ENCODE results near the gene NLRP5.
"Not testable (repeated sequence)": the region's sequence is repeated elsewhere in the genome, so short reads cannot be mapped to it uniquely, and the experiment has no call there.

Gene NLRP5

DNA sequence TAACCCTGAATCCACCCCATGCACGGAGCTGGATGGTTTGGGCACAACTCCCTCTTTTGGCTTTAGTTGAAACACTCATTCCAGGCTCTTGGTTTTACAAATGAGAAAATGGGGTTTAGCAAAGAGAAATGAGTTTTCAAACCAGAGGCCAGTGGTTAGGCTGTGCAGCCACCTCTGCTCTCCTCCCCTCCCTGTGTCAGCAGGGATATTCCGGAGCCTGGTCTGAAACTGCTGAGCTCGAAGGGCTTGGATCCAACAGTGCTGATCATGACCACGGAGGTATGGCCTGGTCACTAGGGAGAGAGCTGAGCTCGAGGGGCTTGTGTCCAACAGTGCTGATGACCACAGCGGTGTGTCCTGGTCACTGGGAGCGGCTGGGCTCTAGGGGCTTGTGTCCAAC is 93.0 kb downstream of the NLRP5 start:
- DNase-seq, result no peak

DNA sequence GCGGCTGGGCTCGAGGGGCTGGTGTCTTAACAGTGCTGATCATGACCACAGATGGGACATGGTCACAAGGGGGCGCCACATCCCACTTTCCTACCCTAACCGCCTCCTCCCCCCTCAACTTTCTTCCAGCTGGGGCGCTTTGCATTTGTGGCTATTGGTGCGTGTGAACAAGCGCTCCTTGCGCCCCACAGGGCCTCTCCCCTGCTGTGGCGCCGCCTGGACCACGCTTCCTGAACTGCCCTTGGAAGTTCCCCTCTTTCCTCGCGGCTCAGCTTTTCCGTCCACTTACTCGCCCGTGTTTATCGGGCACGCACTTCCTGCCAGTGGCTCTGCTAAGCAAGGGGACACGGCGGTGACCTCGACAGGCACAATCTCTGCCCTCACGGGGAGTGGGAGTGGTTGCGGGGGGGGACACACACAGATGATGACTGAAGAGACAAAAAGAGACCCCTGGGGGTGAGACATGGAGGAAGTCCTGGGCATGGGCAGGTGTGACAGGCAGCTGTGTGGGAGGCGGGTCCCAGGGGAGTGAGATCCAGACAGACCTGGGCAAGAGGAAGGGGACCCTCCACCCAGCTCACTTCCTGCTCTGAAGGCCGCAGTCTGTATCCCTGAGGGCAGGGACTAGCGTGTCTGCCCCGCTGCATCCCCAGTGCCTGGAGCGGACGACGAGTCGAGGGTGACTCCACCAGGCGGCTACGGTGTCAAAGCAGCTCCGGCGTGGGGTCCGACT is 94.3 kb downstream of the NLRP5 start:
- peak; percentile 65 to 67 for DNase-seq

DNA sequence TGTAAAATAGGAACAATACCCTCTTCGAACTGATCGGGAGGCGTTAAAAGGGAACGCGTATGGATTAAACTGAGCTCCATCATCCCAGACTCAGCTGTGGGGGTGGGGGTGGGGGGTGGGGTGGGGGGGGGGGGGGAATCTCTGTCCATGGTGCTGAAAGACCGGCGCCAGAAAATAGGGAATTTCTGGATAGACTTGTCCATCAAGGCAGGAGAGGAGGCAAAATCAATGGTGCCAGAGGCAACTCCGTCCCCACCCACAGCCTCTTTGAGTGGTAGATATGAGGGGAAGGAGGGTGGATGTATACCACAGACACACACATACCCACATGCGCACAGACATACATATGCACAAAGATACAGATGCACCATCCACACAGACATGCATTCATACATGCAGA is 97.1 kb downstream of the NLRP5 start:
- no peak for DNase-seq

DNA sequence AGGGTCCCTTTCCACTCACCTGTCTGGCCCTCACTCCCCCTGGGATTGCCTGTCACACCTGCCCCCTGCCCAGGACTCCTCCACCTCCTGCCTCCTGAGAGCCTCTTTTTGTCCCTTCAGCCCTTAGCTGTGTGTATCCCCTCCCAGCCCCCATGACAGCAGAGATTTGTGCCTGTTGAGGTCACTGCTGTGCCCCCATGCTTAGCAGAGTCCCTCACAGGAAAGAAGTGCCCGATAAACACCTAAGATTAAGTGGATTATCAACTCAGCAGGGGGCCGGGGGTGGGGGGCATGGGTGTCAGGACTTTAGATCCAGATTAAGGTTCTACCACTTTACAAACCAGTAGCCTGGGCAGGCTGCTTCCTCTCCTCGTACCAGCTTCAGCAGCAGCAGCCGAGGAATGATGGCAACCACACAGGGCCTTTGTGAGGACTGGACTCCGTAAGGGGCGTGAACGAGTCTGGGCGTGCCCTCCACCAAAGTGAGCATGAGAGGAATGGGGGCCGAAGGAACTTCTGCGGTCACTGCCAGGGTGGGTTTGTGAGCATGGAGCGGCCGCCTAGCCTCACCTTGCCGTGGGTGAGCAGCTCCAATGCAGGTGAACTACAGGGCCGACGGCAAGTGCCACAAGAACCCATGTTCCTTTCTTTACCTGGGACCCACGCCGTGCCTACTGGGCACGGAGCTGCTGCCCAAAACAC is 98.4 kb downstream of the NLRP5 start:
- DNase-seq, result no peak

DNA sequence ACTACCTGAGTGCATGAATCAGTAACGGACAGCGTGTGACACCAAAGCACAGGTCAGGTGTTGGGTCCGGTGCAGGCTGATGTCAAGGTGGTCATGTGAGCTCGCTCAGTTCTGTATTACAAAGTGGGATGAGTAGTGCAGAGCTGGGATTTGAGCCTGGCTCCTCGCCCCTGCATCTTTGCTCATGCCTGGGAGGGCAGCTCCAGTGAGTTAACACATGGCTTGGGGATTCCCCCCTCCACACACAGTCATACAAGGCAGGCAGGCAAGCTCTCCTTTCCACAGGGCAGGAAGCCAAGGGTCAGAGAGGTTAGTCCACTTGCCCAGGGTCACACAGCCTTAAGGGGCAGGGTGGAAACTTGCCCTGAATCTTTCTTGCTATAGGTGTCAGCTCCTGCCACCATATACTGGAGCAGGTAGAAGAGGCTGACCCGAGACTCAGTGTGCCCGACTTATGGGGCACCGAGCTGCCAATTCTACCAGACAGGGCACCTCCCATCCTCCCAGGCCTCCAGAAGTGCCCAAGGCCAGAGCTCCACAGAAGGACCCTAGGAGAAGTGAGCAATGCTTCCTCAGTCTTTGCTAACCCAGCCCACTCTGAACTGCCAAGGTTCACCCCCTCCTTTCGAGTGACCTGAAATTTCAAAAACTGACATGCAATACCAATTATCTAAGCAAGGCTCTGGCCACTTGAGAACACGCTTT is 99.1 kb downstream of the NLRP5 start:
- DNase-seq, result no peak

DNA sequence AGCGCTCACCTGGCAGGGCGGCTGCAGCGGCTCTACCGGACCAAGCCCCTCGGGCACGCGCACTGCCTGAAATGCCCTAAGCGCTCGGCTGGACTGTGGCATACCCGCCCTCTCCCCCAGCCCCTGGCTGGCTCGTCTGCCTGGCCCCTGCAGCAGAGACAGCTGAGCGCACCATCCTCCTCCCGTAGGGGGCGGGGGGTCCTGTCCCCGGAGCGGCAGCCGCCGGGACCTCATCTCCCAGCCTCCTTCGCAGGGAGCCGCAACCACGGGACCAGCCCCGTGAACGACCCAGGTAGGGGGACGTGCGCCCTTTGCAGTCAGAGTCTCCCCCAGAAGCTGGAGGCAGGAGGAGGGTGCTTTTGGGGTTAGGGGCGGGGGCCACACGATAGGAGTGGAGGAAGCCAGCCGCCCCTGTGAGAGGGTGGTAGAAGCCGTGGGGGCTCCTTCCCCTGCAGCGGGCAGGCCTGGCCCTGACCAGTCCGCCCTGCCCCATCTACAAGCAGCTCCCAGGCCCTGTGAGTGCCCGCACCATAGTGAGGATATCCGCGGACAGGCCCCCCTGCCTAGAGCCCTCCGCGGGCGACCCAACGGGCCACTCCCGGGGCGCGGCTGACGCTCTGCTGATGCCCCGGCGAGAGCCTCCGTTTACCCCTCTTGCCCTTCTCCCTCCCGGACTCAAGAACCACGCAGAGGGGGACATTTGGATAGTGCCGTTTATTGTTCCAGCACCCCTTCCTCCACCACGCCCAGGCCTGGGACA is 100.3 kb downstream of the NLRP5 start:
- DNase-seq, result no peak

DNA sequence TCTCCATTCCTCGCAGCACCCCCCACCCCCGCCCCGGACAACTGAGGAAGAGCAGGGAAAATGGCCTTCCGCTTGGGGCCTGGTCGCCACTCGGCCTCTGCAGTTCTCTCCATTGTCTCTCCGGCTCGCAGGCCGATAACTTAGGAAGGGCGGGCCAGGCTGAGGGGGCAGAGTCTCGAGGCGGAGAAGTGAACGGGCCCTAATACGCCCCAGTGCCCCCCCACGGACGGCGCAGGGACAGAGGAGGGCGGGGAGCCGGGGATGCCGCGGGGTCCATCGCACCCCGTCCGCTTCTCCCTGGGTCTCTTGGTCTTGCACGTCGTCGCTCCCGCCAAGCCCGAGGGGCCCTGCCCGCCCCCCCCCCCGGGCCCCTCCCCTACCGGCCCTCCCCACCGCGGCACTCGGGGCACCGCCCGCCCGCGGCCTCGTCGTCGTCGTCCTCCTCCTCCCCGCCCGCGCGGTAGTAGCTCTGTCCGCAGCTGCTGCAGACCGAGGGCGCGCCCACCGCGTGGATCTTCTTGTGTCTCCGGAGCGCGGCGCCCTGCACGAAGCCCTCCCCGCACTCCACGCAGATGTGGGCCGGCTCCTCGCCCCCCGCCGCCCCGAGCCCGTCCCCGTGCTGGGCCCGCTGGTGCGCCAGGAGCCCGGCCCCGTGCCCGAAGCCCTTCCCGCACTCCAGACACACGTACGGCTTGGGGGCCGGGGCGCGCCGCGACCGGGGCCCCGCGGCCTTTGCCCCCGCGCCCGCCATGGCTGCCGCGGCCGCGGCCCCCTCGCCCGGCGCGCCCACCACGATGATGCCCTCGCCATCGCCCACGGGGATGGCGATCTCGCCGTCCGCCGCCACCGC is 101.3 kb downstream of the NLRP5 start:
- no peak for DNase-seq

DNA sequence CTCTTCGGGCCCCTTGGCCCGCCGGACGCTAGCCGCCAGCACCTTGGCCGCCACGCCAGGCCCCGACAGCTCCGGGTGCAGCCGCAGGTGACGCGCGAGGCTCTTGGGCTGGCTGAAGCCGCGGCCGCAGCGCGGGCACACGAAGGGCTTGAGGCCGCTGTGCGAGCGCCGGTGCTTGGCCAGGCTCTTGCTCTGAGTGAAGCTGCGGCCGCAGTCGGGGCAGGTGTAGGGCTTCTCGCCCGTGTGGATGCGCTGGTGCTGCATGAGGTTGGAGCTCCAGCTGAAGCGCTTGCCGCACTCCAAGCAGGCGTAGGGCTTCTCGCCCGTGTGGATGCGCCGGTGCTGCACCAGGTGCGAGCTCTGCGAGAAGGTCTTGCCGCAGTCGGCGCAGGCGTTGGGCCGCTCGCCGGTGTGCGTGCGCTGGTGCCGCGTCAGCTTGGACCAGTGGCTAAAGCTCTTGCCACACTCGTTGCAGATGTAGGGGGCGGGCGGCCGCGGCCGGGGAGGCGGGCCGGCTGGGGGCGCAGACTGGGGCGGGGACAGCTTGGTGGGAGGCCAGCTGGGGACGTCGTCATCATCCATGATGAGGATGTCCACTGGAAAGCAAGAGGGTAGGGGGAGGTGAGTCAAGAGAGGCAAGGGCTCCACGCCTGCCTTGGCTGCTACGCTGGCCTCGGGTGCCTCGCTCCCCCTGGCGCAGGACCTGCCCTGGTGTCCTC is 102.1 kb downstream of the NLRP5 start:
- DNase-seq, result no peak

DNA sequence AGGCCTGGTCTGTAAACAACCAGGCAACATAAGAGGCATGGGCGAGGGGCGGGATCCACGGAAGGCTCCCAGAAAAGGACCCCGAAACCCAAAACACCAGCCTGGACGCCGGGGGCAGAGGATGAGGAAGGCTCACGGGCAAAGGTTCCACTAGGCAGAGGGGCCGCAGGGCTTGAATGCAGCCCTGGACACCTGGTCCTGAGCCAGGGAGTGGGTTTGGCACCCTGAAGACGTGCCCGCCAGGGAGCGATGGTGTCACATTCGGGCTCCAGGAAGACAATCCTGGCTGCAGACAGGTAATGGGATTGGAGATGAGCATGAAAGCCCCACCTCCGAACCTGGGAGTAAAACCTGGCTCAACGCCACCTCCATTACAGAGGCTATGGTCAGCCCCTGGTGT is 102.8 kb downstream of the NLRP5 start:
- no peak for DNase-seq

DNA sequence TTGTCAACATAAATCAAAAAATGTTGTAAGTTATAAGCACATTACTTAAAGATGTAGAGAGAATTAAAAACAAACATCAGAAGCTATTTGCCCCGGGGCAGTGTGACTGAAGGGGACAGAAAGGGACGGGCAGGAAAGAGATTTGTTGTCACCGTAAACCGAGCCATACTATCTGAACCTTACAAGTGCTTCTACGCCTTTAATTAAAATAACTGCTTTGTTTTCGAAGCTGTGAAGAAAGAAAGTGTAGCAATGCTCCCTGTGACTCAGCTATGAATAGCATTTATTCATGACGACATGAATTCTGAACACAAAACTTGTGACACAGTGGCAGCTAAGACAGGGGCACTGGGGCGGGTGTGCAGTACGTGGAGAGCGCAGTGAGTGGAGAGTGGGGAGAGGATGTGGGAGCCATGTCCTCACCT is 104.5 kb downstream of the NLRP5 start:
- DNase-seq, result no peak

DNA sequence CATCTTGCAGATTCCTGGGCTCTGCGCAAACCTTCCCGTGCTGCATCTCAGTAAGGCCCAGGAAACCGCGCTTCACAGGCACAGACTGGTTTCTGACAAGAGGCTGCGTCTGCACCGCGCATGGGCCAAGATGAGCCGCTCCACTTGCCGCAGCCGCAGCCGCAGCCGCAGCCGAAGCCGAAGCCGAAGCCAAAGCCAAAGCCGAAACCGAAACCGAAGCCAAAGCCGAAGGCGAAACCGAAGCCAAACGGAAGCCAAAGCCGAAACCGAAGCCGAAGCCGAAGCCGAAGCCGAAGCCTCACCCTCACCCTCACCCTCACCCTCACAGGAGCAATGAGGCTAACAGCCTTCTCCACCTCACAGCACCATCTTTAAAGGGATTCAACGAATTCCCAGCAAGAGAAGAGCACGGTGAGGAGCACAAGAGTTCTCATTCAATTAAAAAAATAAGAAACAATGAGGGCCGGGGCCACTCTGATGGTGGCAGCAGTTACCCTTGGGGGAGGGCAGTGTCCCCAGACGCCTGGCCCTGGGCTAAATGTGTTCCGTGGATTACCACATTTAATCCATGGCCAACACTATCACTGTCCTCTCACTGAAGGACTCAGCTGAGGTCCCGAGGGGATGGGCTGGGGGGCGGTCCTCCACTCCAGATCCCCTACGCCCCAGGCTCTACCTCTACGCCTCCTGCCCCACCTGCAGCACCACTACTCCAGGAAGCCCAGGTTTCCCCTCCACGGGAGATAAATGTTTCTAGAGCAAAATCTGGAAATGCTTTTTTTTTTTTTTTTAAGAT is 105.4 kb downstream of the NLRP5 start:
- DNase-seq, result peak in 1 of 2 donors; percentile 19

DNA sequence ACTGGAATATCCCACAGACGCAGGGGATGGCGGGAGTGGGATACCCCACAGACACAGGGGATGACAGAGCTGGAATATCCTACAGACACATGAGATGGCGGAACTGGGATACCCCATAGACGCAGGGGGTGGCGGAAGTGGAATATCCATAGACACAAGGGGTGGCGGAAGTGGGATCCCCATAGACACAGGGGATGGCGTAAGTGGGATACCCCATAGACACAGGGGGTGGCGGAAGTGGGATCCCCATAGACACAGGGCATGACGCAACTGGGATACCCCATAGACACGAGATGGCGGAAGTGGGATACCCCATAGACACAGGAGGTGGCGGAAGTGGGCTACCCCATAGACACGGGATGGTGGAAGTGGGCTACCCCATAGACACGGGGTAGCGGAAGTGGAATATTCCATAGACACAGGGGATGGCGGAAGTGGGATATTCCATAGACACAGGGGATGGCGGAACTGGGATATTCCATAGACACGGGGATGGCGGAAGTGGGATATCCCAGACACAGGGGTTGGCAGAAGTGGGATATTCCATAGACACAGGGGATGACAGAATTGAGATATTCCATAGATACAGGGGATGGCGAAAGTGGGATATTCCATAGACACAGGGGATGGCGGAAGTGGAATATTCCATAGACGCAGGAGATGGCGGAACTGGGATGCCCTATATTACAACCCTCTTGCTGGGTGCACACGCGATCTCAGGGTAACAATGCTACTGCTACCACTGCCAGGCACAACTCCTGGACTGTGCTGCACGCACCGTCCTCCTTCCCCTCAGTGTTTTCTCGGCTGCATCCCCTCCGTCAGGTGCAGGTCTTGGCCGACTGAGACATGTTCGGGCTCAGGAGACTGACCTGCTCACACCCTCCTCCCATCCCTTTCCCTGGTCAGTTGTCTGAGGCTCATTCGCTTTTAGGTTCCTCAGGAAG is 106.4 kb downstream of the NLRP5 start:
- no peak for DNase-seq

DNA sequence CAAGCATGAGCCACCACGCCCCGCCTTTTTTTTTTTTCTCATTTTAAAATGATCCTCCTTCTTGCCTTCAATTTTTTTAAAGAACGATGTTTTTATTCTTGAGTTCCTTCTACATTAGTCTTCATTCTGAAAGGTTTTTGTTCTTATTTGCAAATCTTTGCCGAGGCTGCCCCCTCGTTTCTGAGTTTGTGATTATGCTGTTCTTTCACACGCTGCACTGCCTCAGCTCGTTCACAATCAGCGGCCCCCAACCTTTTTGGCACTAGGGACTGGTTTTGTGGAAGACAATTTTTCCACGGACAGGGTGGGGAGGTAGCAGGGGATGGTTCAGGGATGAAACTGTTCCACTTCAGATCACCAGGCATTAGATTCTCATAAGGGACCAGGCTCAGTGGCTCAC is 107.9 kb downstream of the NLRP5 start:
- DNase-seq, result no peak

DNA sequence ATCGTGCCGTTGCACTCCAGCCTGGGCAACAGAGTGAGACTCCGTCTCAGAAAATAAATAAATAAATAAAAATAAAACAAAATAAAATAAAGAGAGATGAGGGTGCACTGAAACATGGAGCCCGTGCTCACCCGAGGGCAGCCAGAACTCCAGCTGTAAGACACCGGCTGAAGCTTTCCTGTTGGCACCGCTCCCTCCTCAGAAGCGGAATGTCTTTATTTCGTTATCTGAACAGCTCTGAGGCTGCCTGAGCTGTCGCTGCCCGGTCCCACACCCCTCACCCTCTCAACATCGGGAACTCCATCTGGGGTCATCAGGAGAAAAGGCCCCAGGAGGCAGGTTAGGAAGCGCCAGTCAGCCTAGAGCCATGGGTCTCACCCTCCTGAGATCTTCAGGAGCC is 110.1 kb downstream of the NLRP5 start:
- DNase-seq, result no peak

DNA sequence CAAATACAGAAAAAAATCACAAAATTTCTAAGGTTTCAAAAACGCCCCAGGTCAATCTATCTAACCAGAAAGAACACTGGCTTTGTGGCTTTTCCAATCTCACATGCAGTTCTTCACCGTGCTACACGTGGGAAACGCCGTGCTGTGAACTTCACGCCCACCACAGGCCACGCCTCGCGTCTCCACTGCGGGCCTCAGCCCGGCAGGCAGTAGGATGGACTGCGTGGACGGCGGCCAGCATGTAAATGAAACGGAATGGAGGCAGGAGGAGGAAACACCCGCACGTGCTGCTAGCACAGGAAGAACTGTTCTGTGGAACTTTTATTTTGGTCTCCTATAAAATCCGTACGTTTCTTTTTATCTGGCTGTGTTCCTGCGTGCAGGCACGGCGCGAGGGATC is 110.7 kb downstream of the NLRP5 start:
- no peak for DNase-seq

DNA sequence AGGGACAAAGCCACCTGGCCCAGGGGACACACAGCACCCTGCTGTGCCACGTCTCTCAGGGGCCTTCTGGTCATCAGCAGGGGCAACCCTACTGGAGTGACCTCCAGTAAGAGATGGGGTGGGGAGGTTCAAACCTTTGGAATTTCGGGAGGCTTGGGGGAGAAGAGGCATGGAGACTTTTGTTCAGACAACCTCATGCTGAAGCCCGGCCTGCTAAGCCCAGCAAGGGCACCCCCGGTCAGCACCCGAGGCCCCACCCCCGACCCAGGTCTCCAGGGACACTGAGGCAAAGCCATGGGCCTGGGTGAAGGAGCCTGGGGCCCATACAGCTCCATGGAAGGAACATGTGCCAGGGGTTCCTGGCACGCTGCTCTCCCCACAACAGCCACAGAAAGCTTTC is 111.2 kb downstream of the NLRP5 start:
- no peak for DNase-seq

DNA sequence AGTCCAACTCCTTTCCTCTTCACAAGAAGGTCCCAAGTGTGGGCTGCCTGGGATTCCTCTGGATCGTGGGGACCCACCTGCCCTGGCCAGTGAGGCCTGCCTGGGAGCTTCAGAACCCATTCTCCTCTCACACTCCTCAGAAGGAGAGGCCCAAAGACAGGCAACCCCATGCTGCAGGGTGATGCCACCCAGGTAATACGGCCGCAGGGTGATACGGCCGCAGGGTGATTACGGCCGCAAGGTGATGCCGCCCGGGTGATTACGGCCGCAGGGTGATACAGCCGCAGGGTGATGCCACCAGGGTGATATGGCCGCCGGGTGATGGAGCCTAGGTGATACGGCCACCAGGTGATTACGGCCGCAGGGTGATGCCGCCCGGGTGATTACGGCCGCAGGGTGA is 111.7 kb downstream of the NLRP5 start:
- not testable (repeated sequence) for DNase-seq

DNA sequence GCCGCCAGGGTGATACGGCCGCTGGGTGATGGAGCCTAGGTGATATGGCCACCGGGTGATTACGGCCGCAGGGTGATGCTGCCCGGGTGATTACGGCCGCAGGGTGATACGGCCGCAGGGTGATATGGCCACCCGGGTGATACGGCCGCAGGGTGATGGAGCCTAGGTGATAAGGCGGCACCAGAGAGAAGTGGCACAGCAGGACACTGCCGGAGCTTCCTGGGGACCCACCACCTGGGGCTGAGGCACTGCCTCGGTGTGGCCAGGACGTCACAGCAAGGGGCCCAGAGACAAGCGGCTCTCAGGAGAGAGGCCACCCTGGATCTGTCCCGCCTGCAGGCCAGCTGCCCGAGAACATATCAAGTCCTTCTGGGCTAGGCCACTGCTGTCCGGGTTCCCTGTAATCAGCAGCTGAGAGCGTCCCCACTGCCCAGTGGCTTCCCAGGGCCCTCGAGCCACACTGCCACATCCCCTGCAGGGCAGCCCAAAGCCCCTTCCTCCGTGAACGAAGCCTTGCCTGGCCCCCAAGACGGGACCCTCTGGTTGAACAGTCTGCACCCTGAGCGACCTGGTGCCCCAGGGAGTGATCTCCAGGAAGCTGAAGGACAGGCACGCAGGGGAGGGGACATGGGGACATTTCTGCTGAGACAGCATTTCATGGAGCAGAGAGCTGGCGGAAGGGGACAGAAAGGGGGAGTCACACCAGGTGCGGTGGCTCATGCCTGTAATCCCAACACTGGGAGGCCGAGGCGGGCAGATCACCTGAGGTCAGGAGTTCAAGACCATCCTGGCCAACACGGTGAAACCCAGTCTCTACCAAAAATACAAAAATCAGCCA is 112.4 kb downstream of the NLRP5 start:
- DNase-seq, result no peak
